ENCODE results near the gene GABBR1. TPM values are rescaled to one million over a fixed set of nuclear protein-coding genes. Genes with fewer than 3 reads are reported as not detected.

The GABBR1 gene
- total RNA-seq, 1 experiment from 2014 or later = 146 TPM

- Histone ChIP-seq H3K27ac (ENCODE audit: insufficient read length, low read depth, low read length) (no peak overlapping the region), H3K9ac (ENCODE audit: extremely low read depth, insufficient read length, low read length) (no peak overlapping the region), H2BK20ac (ENCODE audit: low read depth, low read length, poor library complexity, severe bottlenecking) (no peak overlapping the region), H2AK5ac (ENCODE audit: insufficient read length, low read length) (no peak overlapping the region), H3K4me2 (ENCODE audit: insufficient read depth, insufficient read length, low read length) (peak overlapping the region; percentile 93), H4K8ac (replicated peaks; ENCODE audit: insufficient read length, low read depth, low read length) (no peak overlapping the region), H3K23ac (ENCODE audit: insufficient read length, low read depth, low read length) (no peak overlapping the region), H2BK12ac (ENCODE audit: insufficient read length, low read depth, low read length) (no peak overlapping the region), H3K79me2 (ENCODE audit: insufficient read depth, low read length) (peaks cover 7% of the 10 kb centered on the region; the same call in 1 of the 2 replicates), H3T11ph (ENCODE audit: low read length) (no peak overlapping the region), H2BK15ac (ENCODE audit: low read depth, low read length) (no peak overlapping the region), H3K27me3 (ENCODE audit: insufficient read depth, low read length) (no peaks in the 10 kb centered on the region), H3K4me1 (ENCODE audit: insufficient read depth, low read length) (peaks cover 4% of the 10 kb centered on the region; the same call in 1 of the 2 replicates), H3K14ac (ENCODE audit: insufficient read depth, low read length) (no peak overlapping the region), H3K23me2 (ENCODE audit: insufficient read length, low read depth, low read length, poor library complexity, severe bottlenecking) (peaks cover 41% of the 10 kb centered on the region), H4K5ac (ENCODE audit: insufficient read length, low read depth, low read length) (no peak overlapping the region), H3K79me1 (ENCODE audit: insufficient read depth, low read depth, low read length, poor library complexity, severe bottlenecking) (no peaks in the 10 kb centered on the region), H3K9me3 (ENCODE audit: control insufficient read depth, low read depth, low read length) (no peaks in the 10 kb centered on the region), H2AFZ (ENCODE audit: low read length) (no peak overlapping the region), H3K18ac (ENCODE audit: insufficient read length, low read depth, low read length) (no peak overlapping the region), H4K91ac (ENCODE audit: insufficient read length, low read depth, low read length) (no peak overlapping the region), H2BK5ac (ENCODE audit: insufficient read length, low read length) (no peak overlapping the region), H2BK120ac (ENCODE audit: low read depth, low read length, poor library complexity, severe bottlenecking) (no peak overlapping the region), H4K20me1 (ENCODE audit: control insufficient read depth, insufficient read depth, insufficient read length) (no peaks in the 10 kb centered on the region), H3K56ac (ENCODE audit: insufficient read length, low read depth, low read length) (no peak overlapping the region), H3K4ac (ENCODE audit: low read depth, low read length) (no peak overlapping the region)
- TF ChIP-seq CTCF (conservative IDR thresholded peaks at IDR 0.05) = no peak
- Mint-ChIP-seq H3K27ac (peak overlapping the region in 2 of 3 experiments; percentile 12 to 34; a peak in 2 of 7 replicates), H3K36me3 (ENCODE audit: insufficient read depth in 1 of 3, low read depth in 3 of 3) (peaks cover 0 to 25% (median 9%) of the 10 kb centered on the region in 3 experiments; a peak in 5 of 7 replicates), H3K4me3 (peak overlapping the region; percentile 88 to 92), H3K27me3 (ENCODE audit: low read depth) (no peaks in the 10 kb centered on the region; the same call in none of the 2 replicates), H3K9me3 (peaks cover 0 to 5% of the 10 kb centered on the region in 2 experiments; a peak in 2 of 5 replicates), H3K4me1 (peaks cover 61 to 62% of the 10 kb centered on the region in 2 experiments)
- peak; percentile 57 for DNase-seq
- no CpG with 5 or more reads among the region's 14 CpGs for WGBS (ENCODE audit: extremely low coverage, insufficient read length, low lambda C conversion rate)
Observed at GRCh38 chr6:29631209-29631810, 1.7 kb downstream of the GABBR1 start.
